OCI-LY7 (cell line): ENCODE data around the gene NUBP2. TPM values are rescaled to one million over a fixed set of nuclear protein-coding genes. Genes with fewer than 3 reads are reported as not detected.

ENCODE experiments used
- BruUV-seq: library from RNA; stranded (reverse); fragments of 400-500 nt; replicated peaks from 2 replicates; lab custom pipeline; 2021; lab: Mats Ljungman, UMichigan
- CTCF ChIA-PET: fragments of 300-600 bp; sonication (Branson Sonifier 250); formaldehyde crosslinking; loops from one replicate; lab custom pipeline; 2022; ENCODE audit warnings: antibody characterized with exemption; ENCODE audit not compliant: unreplicated experiment; lab: Charles Lee
- POLR2A ChIA-PET: fragments of 300-600 bp; sonication (Branson Sonifier 250); formaldehyde crosslinking; loops from one replicate; lab custom pipeline; 2022; ENCODE audit warnings: antibody characterized with exemption; lab: Charles Lee
- DNase-seq: peaks from one replicate; pipeline ENCODE4 v3.0.0-alpha.2; 2015; ENCODE audit warnings: low spot score
- H2AFZ ChIP-seq: fragments of 200-600 bp; sonication (generic), shearing (Covaris generic); 2 replicates; pipeline ENCODE4 v1.6.1; 2014; ENCODE audit warnings: mild to moderate bottlenecking, antibody characterized with exemption, low read length, moderate library complexity
- H3K27ac ChIP-seq: fragments of 200-600 bp; sonication (generic); 2 replicates; pipeline ENCODE4 v1.5.1; 2014; ENCODE audit warnings: mixed run types, low read depth, mild to moderate bottlenecking, moderate library complexity, low read length, inconsistent platforms; ENCODE audit not compliant: poor library complexity, severe bottlenecking
- H3K36me3 ChIP-seq: fragments of 200-600 bp; sonication (generic); 2 replicates; pipeline ENCODE4 v1.6.1; 2014; ENCODE audit warnings: mild to moderate bottlenecking, antibody characterized with exemption, low read length, moderate library complexity, mixed read lengths; ENCODE audit not compliant: insufficient read depth
- H3K4me1 ChIP-seq: fragments of 200-600 bp; sonication (generic); 2 replicates; pipeline ENCODE4 v1.5.1; 2014; ENCODE audit warnings: mild to moderate bottlenecking, low read length; ENCODE audit not compliant: insufficient read depth, poor library complexity, severe bottlenecking
- H3K4me2 ChIP-seq: fragments of 200-600 bp; sonication (generic); 2 replicates; pipeline ENCODE4 v1.6.1; 2014; ENCODE audit warnings: mild to moderate bottlenecking, low read length
- H3K4me3 ChIP-seq: fragments of 200-600 bp; sonication (generic); 2 replicates; pipeline ENCODE4 v1.5.1; 2014; ENCODE audit warnings: mild to moderate bottlenecking, low read depth, low read length; ENCODE audit not compliant: poor library complexity, severe bottlenecking
- H3K79me2 ChIP-seq: fragments of 200-600 bp; sonication (generic); 2 replicates; pipeline ENCODE4 v1.6.1; 2016; ENCODE audit warnings: low read depth, mild to moderate bottlenecking, low read length, moderate library complexity, mixed read lengths; ENCODE audit not compliant: insufficient read depth
- H3K9me2 ChIP-seq: fragments of 200-600 bp; sonication (generic); 2 replicates; pipeline ENCODE4 v1.6.1; 2016; ENCODE audit warnings: mild to moderate bottlenecking, low read length, mixed read lengths; ENCODE audit not compliant: insufficient read depth
- H3K9me3 ChIP-seq: fragments of 200-600 bp; sonication (generic); 2 replicates; pipeline ENCODE4 v1.6.1; 2014; ENCODE audit warnings: mild to moderate bottlenecking, mixed run types, low read length, mixed read lengths
- H4K20me1 ChIP-seq: fragments of 200-600 bp; sonication (generic); 2 replicates; pipeline ENCODE4 v1.6.1; 2014; ENCODE audit warnings: mild to moderate bottlenecking, antibody characterized with exemption, low read length, moderate library complexity, mixed read lengths; ENCODE audit not compliant: insufficient read depth
- CTCF ChIP-seq: fragments of 200-600 bp; sonication (generic); conservative IDR thresholded peaks from 2 replicates; pipeline ENCODE4 v1.5.1; 2014; ENCODE audit warnings: mild to moderate bottlenecking, antibody characterized with exemption, low read length, moderate library complexity, mixed read lengths
- EZH2phosphoT487 ChIP-seq: fragments of 200-600 bp; sonication (generic); IDR thresholded peaks from 2 replicates; pipeline ENCODE4 v1.6.1; 2018; ENCODE audit warnings: low read depth, borderline replicate concordance, mild to moderate bottlenecking, mixed run types, antibody characterized with exemption, low read length, moderate library complexity, mixed read lengths
- intact Hi-C: fragments of 100-400 bp; cut with micrococcal nuclease; formaldehyde crosslinking; loops from one replicate; pipeline ENCODE4 v1.10.0; 2022; ENCODE audit not compliant: unreplicated experiment
- total RNA-seq, 2 experiments: library from RNA; depleted of rRNA in 1 of 2; stranded (reverse); fragments of >200 nt in 1 of 2; shearing (Covaris generic) in 1 of 2; gene quantifications; 2 replicates each; pipeline ENCODE4 v1.2.3, GENCODE V29; 2014 to 2022

Gene NUBP2
- total RNA-seq, 2 experiments from 2014 or later = 62.7 to 94.9 TPM

- Histone ChIP-seq H3K27ac (no peak overlapping the region), H3K9me2 (no peaks in the 10 kb centered on the region), H3K9me3 (no peaks in the 10 kb centered on the region), H3K4me3 (no peak overlapping the region), H2AFZ (no peak overlapping the region), H4K20me1 (no peaks in the 10 kb centered on the region), H3K79me2 (no peaks in the 10 kb centered on the region), H3K36me3 (no peaks in the 10 kb centered on the region), H3K4me1 (no peaks in the 10 kb centered on the region), H3K4me2 (no peak overlapping the region)
- intact Hi-C loops = no loop called here
- DNase-seq = peak; percentile 35
- POLR2A ChIA-PET = no interaction called here
- TF ChIP-seq CTCF = peak; percentile 69
- TF ChIP-seq EZH2phosphoT487 = no peak
- CTCF ChIA-PET = no interaction called here
- no TSS peak for BruUV-seq
Observed at GRCh38 chr16:1812732-1813163, 30.0 kb downstream of the NUBP2 start.

- DNase-seq = no peak
- Histone ChIP-seq H3K9me3 (no peaks in the 10 kb centered on the region), H3K79me2 (no peaks in the 10 kb centered on the region), H3K4me3 (no peak overlapping the region), H3K27ac (no peak overlapping the region), H3K36me3 (no peaks in the 10 kb centered on the region), H3K4me1 (no peaks in the 10 kb centered on the region), H3K9me2 (no peaks in the 10 kb centered on the region), H3K4me2 (no peak overlapping the region), H2AFZ (no peak overlapping the region), H4K20me1 (no peaks in the 10 kb centered on the region)
- intact Hi-C loops = no loop called here
- no TSS peak for BruUV-seq
- CTCF ChIA-PET = no interaction called here
- TF ChIP-seq CTCF = no peak
- POLR2A ChIA-PET = no interaction called here
Observed at GRCh38 chr16:1815461-1815860, 32.7 kb downstream of the NUBP2 start.

GRCh38 chr16:1816396-1817275 lies 33.9 kb downstream of the NUBP2 start:
- Histone ChIP-seq H3K9me3 (no peaks in the 10 kb centered on the region), H3K4me2 (no peak overlapping the region), H3K4me3 (no peak overlapping the region), H4K20me1 (no peaks in the 10 kb centered on the region), H3K27ac (no peak overlapping the region), H3K9me2 (no peaks in the 10 kb centered on the region), H3K79me2 (no peaks in the 10 kb centered on the region), H3K36me3 (no peaks in the 10 kb centered on the region), H2AFZ (no peak overlapping the region), H3K4me1 (no peaks in the 10 kb centered on the region)
- no peak for TF ChIP-seq CTCF
- no peak for TF ChIP-seq EZH2phosphoT487
- DNase-seq = no peak
- intact Hi-C loops = no loop called here
- BruUV-seq = no TSS peak
- ChIA-PET POLR2A (no interaction called here), CTCF (no interaction called here)
